ENCODE data around the gene TUBGCP3. TPM values are rescaled to one million over a fixed set of nuclear protein-coding genes. Genes with fewer than 3 reads are reported as not detected.

TUBGCP3 gene
- total and polyA plus RNA-seq, 12 donors, result 12.2 to 34.0 (median 21.5) TPM

- DNase-seq, result no peak
- intact Hi-C loops (cut with DNase I), result no loop called here
- Histone ChIP-seq H3K27ac (no peak overlapping the region), H3K27me3 (no peaks in the 10 kb centered on the region), H3K9me3 (replicated peaks in 1 of 3) (no peaks in the 10 kb centered on the region), H3K4me1 (replicated peaks in 1 of 2) (no peaks in the 10 kb centered on the region), H3K4me3 (no peak overlapping the region), H3K36me3 (replicated peaks in 1 of 2) (peaks cover 0 to 61% of the 10 kb centered on the region in 2 donors)
- TF ChIP-seq POLR2A (IDR thresholded peaks at IDR 0.05) (no peak), CTCF (IDR thresholded peaks at IDR 0.05) (no peak)
- 96 to 97% (median 97%) methylated on average over 14 to 20 of the region's 20 CpGs for WGBS, 4 donors
These were observed 68.4 kb downstream of the TUBGCP3 start for GRCh38 chr13:112519517-112520060.

DNA sequence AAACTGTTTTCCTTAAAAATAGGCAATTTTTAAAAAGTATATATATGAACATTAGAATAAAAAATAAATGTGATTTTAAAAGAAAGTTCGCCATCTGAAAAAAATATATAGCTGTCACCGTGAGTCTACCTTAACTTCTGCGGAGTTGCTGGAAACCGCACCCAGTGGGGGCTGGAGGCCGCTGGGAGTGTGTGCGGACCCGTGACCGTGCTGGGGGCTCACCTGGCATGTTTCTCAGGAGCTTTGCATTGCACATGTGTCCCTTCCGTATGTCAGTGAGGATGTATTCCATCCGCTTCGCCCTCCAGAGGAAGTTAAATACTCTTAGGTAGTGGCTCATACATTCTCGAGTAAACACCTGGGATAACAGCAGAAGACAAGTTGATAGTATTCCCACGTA lies 71.7 kb downstream of the TUBGCP3 start:
- intact Hi-C loops (cut with DNase I), result no loop called here

GRCh38 chr13:112513761-112514160 lies 74.2 kb downstream of the TUBGCP3 start:
- Histone ChIP-seq H3K4me1 (replicated peaks in 1 of 2) (no peaks in the 10 kb centered on the region), H3K36me3 (replicated peaks in 1 of 2) (peaks cover 0 to 31% of the 10 kb centered on the region in 2 donors), H3K27ac (no peak overlapping the region), H3K4me3 (no peak overlapping the region), H3K27me3 (no peaks in the 10 kb centered on the region), H3K9me3 (replicated peaks in 1 of 3) (no peaks in the 10 kb centered on the region)
- intact Hi-C loops (cut with DNase I), result no loop called here
- TF ChIP-seq CTCF (IDR thresholded peaks at IDR 0.05), result no peak
- 88 to 92% (median 91%) methylated on average over 6 of the region's 6 CpGs for WGBS, 4 donors
- no peak for DNase-seq

More for the DNA sequence above, 71.7 kb downstream of the TUBGCP3 start:
- Histone ChIP-seq H3K4me1 (replicated peaks in 1 of 2) (no peaks in the 10 kb centered on the region), H3K4me3 (no peak overlapping the region), H3K27ac (no peak overlapping the region), H3K36me3 (replicated peaks in 1 of 2) (peaks cover 0 to 33% of the 10 kb centered on the region in 2 donors), H3K27me3 (no peaks in the 10 kb centered on the region), H3K9me3 (replicated peaks in 1 of 3) (no peaks in the 10 kb centered on the region)
- DNase-seq, result no peak
- TF ChIP-seq POLR2A (IDR thresholded peaks at IDR 0.05), result no peak
- no peak for TF ChIP-seq CTCF (IDR thresholded peaks at IDR 0.05)
- WGBS, 4 donors, result 91 to 97% (median 94%) methylated on average over 13 of the region's 13 CpGs

GRCh38 chr13:112510987-112511685 lies 76.8 kb downstream of the TUBGCP3 start:
- TF ChIP-seq POLR2A (IDR thresholded peaks at IDR 0.05) (no peak), CTCF (IDR thresholded peaks at IDR 0.05) (no peak)
- H3K36me3 ChIP-seq (replicated peaks in 1 of 2), result peaks cover 0 to 27% of the 10 kb centered on the region in 2 donors
- DNase-seq, result no peak
- no peak overlapping the region for H3K27ac ChIP-seq
- intact Hi-C loops (cut with DNase I), result no loop called here
- WGBS, 4 donors, result 87 to 91% (median 90%) methylated on average over 10 of the region's 10 CpGs
- H3K4me3 ChIP-seq, result no peak overlapping the region
- H3K9me3 ChIP-seq (replicated peaks in 1 of 3), result no peaks in the 10 kb centered on the region
- no peaks in the 10 kb centered on the region for H3K4me1 ChIP-seq (replicated peaks in 1 of 2)
- H3K27me3 ChIP-seq, result no peaks in the 10 kb centered on the region
